Transverse colon (tissue), 3 donors: ENCODE results near the gene CHRNA9.

Experiments used
- CTCF ChIP-seq, 5 experiments: fragments of 200-600 bp in 3 of 5; fragments of 450-650 bp in 2 of 5; sonication (generic) in 3 of 5; IDR thresholded peaks; 1 replicate in 2 of 5; 2 replicates in 3 of 5; pipeline ENCODE4 v1.5.1; 2016 to 2017; ENCODE audit warnings: antibody characterized with exemption in 5 of 5, inconsistent platforms in 3 of 5, mild to moderate bottlenecking in 2 of 5, moderate library complexity in 1 of 5
- POLR2A ChIP-seq: fragments of 450-650 bp; IDR thresholded peaks from one replicate; pipeline ENCODE4 v1.6.1; 2016; ENCODE audit warnings: antibody characterized with exemption, mild to moderate bottlenecking, moderate library complexity

GRCh38 chr4:40292313-40292759 is 42.8 kb upstream of the CHRNA9 start:
- TF ChIP-seq CTCF (IDR thresholded peaks at IDR 0.05) (no peak), POLR2A (no peak)
